DMS53 (cell line): ENCODE measurements around the gene KIF6.
"Not testable (repeated sequence)": the region's sequence is repeated elsewhere in the genome, so short reads cannot be mapped to it uniquely, and the experiment has no call there.

Experiments used
- DNase-seq: peaks from one replicate; lab custom pipeline; 2025; lab: John Stamatoyannopoulos, UW

The KIF6 gene

DNA sequence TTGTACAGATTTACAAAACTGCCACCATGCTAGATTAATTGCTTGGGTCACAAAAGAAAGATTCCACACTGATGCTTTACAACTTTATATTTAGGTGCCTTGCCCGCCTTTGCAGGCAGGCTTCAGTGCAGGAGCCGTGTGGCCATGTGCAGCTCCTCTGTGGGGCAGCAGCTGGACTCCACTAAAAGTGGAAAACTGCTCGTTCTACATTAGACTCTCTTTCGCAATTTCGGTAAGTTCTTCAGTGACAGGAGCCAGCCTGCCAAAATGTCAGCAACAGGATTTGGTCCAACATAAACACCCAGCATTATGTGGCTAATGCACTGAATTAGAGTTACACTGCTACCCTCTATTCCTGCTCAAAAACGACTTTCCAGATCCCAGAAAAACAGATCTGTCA, 228.3 kb downstream of the KIF6 start:
- no peak for DNase-seq

DNA sequence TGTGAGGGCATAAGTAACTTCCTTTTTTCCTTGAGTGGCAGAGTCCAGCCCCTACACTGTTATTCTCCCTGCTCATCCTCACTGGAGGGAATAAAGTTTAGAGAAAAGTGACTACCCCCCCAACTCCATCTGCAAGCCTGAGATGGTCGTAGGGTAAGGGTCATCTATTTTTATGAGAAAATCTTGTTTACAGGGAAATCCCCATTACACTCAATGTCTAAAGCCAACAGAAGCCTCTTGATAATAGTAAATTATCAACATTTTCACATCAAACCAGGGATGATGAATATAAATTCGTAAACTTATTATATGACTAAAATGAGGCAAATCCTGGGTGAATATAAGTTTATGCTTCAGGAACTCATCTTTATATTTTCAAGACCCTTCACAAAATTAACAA, 228.8 kb downstream of the KIF6 start:
- DNase-seq: no peak

DNA sequence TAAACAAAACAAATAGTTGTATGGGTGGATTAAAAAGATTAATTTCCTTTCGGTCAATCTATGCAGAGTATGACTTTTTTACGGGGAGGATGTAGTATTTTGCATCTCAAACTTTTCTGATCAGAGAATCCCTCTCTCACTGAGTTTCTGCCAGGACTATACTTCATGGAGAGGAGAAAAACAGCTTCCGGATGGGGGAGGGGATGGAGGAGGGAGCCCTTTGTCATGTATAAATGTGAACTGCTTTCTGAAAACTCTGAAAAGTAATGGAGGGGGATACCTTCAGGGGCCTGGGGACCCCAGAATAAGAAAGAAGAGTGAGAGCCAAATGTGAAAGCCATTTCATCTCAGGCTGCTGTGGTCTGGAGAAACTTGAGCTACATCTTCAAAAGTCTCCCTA, 229.6 kb downstream of the KIF6 start:
- DNase-seq: no peak

DNA sequence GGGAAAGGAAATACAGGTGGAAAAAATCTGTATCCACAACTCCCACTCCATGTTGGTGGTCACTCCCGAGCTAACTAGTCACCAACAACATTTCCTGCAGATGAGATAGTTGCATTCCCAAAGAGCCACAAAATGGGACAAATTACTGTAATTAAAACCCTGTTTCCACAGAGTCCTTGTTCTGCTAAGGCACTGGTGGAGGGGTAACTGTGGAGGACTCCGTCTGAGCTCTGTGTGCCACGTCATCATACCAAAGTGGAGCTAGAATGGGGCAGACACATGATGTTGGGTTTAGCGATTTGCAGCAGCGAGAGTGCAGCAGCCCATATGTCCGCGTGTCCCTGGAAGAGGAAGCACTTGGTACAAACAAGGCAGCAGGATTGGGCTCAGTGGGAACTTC, 230.2 kb downstream of the KIF6 start:
- no peak for DNase-seq

DNA sequence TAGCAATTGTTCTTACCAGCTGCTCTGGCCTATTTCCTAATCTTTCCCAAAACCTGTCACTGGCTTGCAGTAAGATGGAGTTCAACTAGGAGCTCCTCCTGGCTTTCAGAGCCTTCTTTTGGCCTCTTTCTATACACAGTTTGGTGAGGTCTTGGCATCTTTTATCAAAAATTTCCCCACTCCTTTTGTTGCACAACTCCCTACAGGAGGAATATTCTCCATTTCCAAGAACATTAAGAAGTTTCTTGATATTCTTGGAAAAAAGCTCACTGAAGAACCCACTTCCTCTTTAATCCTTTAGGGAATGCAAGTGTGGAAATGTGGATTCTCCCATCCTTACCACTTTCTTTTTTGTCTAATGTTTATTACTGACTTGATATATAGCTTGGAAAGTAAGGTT, 231.4 kb downstream of the KIF6 start:
- no peak for DNase-seq

DNA sequence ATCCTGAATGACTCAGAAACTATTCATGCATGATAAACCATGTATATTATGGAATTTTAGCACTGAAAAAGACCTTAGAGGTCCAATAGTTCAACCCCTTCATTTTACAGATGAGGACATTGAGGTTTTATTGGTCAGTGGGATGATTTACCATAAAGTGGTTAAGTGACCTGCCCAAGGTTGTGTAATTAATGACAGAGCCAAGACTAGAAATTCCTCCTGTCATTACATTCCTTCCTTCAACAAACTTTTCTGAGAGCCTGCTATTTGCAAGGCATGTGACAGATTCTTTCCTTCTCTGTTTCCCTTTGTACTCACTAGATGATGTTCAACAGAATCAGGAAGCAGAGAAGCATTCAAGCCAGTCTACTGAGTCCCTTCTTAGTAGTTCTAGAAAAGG, 232.0 kb downstream of the KIF6 start:
- no peak for DNase-seq

DNA sequence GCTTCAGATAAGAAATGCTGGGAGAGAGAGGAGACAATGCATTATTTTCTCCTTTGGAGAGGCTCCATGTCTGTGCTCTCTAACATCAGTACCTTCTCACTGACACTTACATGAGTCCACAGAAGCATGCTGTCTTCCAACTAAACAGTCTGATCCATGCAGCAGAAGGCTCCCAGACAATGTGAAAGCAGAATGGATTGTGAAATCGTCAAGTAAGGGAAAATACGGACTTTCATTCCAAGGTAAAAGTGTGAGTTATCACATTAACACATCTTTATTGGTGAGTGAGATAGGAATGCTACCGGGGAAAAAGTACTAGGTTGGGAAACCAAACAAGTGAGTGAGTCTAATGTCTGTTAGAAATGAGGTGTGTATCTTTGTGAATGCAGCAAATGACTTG, 235.1 kb downstream of the KIF6 start:
- DNase-seq: no peak

DNA sequence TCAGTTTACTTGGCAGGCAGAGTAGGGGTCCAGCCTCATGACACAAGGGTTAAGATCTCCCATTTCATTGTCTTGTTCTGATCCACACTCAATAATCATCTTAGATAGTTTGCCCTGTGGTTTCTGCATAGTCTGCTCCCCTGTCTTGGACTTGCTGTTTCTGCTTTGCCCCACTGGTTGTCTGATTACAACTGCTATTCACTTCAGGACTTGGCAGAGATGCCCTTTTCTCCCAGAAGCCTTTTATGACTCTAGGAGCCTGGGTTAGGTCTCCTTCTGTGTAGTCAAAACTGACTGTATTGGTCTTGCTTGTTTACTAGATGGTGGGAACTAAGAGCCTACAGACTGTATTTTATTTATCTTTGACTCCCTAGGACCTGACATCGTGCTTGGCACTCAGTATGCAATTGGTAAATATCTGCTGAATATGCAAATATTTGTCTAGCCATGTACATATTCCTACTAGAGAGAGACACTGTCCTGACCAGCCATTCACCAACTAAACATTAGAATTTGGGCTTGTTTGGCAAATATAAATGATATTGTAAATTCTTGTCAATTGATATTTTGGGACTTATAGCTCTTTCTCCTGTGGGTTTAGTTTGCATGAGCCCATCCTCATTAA, 236.8 kb downstream of the KIF6 start:
- no peak for DNase-seq

DNA sequence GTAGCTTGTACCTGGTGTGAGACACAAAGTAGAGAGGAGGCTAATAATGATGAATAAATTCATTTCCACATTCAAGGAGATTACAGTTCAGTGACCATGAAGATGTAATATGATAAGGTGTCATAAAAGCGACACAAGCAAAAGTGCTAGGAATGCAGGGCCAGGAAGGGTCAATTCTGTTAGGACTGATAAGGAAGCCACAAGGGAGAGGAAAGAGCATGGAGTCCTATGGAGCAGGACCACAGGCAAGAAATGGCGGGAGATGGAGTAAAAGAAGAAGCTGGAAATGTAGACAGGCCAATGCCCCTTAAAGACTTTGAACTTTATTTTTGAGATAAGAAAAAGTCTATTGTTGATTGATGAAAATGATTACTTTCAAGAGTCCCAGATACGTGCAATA, 240.9 kb downstream of the KIF6 start:
- no peak for DNase-seq

DNA sequence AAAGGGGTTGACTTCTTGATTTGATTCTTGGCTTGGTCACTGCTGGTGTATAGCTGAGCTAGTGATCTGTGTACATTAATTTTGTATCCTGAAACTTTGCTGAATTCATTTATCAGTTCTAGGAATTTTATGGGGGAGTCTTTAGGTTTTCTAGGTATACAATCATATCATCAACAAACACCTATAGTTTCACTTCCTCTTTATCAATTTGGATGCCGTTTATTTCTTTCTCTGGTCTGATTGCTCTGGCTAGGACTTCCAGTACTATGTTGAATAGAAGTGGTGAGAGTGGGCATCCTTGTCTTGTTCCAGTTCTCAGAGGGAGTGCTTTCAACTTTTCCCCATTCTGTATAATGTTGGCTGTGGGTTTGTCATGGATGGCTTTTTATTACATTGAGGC, 245.4 kb downstream of the KIF6 start:
- not testable (repeated sequence) for DNase-seq

DNA sequence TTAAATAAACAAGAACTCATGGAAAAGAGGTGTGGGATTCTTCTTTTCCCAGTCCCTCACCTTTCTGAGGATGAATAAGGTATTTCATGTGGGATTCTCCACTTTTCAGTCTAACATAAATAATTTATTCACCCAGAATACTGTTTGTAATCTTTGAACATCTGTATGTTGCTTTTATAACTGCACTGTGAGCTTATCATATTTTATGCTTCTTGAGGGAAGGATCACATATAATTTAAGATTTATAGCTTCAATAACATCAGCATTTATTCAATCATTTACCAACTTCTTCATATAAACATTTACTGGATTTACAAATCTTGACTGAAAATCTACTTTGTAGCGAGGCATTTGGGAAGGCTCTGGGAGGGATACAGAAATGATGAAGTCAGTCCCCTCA, 248.5 kb downstream of the KIF6 start:
- no peak for DNase-seq

DNA sequence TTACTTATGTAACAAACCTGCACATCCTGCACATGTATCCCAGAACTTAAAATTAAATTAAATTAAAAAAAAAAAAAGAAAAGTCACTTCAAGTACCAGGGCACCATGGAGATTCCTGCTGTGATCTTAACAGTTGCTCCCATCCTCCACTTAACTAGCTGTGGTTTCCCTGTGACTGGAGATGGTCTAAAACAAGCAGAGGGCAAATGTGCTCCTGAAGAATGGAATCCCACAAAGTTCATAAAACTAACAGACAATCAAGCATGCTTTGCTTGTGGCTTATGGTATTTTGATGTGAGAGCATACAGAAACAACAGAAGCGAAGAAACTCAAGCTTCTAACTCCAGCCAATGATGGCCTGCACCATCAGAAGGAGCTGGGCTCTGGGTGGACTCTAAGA, 249.1 kb downstream of the KIF6 start:
- DNase-seq: no peak

DNA sequence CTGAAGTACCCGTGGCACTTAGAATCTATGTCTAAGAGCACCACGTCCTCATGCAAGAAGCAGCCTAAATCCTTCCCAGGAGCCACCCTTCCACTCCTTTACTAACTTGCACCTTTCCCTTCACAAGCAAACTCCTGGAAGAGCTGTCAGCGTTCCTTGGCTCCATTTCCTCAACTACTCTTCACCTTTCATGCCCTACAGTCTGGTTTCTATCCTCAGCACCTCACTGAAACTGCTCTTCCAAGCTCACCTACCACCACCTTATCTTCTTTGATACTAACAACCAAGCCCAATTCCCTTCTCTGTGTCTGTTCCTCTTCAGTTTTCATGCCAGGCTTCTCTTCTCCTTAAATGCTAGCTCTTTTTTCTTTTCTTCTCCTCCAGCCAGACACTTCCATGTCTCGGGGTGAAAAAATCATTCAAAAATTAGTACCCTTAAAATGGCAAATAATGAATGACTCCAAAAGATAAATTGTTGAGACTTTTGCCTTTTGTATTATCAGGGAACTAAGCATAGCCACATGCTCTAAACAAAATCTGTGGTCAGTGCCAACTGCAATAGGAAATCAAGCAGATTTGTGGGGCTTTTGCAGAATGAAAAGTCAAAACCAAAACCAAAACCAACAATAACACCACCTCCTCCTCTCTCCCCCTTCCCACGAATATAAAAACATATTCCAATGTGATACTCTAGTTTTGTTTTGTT, 253.1 kb downstream of the KIF6 start:
- DNase-seq: no peak

DNA sequence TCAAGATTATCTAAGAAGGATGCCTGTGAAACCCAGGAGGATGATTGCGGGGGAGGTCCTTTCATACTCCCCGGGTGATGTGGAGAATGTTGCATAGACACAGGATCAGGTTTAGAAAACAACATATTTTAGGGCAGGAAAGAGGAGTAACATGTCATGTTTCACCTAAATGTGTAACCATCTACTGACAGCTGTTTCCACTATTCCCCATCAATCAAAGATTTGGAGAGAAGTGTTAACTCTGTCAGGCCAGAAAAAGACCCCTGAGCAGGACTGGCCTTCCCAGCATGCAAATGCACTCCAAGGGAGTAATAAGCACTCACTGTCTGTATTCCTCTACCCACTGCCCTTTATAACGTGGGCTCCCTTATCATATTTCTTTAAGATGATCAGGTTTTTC, 254.7 kb downstream of the KIF6 start:
- no peak for DNase-seq

DNA sequence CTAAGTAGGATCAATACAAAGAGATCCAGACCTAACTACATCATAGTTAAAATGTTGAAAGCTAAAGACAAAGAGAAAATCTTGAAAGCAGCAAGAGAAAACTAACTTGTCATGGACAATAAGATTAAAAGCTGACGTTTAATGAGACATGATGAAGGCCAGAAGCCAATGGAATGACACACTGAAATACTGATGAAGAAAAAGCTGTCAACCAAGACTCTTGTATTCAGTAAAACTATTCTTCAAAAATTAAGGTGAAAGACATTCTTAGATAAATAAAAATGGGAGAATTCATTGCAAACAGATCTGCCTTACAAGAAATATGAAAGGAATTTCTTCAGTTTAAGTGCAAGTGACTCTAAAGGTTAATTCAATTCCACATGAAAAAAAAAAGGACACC, 256.8 kb downstream of the KIF6 start:
- no peak for DNase-seq

DNA sequence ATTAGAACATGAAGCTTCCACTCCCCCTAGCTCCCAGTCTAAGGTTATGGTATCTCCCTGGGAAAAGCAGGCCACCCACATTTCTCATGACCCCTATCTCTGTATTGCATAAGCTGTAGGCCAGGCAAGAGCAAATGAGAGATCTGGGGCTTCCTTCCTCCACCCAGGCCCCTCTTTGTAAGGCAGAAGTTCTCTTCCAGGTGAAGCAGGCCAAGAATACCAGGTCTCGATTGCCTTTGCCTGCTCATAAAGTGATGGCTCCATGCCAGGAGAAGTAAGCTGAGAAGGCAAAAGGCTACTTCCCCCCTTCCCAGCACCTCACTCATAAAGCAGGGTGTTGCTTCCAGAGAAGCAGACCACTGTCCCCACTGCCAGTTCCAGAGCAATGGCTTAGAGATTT, 258.6 kb downstream of the KIF6 start:
- DNase-seq: no peak

DNA sequence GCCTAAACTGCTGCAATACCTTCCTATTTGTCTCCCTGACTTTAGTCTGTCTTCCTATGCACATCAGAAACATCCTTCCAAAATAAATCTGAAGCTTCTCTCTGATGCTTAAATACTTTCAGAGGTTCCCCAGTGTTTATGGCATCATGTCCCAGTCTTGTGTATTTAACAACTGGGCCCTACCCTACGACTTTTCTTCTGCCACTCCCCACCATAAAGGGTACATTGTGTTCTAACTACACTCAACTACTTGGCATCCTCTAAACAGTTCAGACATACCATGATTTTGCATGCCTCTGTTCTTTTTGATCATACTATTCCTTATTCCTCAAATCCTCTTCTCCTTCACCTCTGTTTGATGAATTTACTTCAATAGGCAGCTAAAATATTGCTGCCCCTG, 259.7 kb downstream of the KIF6 start:
- DNase-seq: no peak

DNA sequence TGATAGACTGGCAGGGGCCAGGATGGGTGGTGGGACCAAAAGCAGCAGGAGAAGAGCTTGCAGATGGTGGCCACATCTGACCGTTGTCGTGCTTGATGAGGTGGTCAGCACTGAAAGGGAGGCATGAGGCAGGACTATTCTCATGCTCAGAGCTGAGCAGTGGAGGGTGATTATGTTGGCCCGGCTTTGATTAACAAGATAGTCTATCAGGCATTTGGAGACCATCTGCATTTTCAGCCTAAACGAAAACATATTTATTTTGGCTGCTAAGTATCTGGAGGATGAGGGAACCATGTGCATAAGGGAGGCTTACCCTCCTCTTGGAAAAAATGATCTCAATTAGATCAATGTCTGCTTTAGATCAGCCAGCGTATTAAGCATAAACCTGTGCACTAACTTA, 261.1 kb downstream of the KIF6 start:
- no peak for DNase-seq

DNA sequence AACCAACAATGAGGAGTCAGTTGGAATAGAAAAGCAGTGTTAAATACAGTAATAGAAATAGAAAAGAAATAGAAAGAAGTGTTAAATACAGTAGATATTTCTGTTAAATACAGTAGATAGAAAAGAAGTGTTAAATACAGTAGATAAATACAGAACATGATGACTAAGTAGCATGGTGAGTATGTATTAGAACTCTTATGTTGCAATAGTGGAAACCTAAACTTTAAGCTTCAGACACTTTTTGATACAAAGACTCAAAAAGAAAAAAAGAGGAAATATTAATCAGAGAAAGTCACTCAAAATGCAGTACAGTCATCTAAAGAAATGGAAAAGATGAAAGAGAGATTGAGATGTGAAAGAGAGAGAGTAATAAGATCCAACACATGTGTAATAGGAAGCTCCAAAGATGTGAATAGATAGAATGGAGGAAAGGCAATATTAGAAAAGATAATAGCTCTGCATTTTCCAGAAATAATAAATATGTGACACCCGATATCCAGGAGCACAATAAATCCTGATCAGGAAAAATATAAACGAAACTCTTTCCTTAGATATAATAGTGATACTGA, 271.2 kb downstream of the KIF6 start:
- no peak for DNase-seq

DNA sequence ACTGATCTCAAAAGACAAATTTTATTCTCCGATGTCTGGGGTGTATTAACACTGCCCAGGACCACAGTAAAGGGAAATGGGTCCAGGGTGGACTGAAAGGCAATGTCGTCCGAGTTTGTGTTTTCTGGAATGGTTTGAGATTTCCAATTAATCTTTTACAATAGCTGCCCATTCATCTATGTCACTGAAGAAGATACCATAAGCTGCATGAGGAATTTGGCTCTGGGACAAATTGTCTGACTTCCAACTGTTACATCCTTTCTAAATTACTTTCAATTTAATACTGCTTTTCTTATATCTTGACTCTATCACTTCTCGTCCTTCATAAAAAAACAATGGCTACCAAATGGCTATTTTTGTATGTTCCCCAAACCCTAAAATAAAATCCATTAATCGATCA, 272.0 kb downstream of the KIF6 start:
- DNase-seq: no peak

DNA sequence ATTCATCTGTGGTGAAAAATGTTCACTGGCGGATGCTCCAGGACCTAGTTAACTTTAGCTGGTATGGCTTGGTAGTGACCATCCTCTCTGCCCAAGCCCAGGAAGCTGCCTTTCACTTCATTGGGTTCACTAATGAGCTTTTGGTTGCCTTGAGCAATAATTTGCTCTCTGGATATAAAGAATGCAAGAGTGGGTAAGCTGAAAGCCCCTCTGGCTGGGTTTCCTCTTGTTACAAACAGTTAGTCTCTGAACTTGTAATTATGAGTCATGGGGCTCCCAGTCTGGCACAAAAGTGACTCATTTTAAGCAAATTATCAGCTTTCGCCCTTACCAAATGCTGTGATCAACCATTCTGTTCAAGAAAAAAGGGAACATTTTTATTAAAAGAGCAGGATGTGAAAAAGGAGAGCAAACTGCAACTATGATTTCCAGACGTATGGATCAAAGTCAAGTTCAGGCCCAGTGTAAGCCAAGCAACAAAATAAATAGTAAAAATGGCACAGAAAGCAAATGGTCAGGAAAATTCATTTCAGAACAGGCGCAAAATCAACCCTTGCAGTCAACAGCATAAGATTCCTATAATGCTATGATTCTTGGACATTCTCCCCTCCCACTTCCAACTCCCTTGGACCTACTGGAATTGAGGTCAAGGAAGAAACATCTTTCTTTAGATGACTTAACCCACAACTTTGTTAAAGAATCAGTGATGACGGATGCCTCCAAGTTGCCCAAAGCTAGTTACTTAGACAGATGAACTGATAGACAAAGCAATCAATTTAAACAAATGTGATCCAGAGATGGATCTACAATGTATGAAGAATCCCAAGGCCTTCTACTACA, 272.7 kb downstream of the KIF6 start:
- peak; percentile 3 for DNase-seq

DNA sequence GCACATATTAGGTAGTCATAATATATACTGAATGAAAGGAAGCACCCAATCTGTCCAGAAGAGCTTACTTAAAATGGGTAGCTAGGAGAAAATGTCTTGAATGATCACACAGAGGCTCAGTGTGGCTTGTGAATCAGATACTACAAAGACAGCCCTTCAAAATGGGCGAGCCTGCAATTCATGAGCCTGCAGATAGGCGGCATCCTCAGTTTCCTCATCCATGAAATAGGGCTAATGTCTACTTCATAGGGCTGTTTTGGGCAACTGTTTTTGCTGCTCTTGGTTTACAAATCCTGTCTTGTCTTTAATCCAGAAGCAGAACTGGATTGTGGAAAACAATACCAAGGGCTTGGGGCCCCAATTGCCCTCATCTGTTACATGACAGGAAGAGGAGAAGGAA, 273.4 kb downstream of the KIF6 start:
- DNase-seq: peak; percentile 26

DNA sequence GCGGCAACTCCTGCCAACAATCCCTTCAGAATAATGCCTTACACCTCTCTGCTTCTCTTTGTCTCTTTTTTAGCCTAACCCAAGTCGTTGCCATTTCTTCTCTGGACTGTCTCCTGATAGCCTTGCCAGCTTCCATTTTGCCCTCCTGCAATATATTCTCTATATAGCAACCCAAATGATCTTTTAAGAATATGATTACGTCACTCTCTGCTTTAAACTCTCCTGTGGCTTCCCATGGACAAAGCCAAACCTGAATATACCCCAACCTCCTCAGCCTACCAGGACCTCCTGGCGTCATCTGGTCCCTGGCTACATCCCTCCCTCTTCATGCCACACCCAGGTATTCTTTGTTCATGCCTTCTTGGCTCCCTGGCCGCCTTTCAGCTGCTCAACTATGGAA, 276.2 kb downstream of the KIF6 start:
- no peak for DNase-seq
